Lower leg skin (tissue), 3 donors: Measurements from ENCODE around the gene SYNRG.

Source experiments
- POLR2A ChIP-seq, 2 donors: fragments of 450-650 bp; IDR thresholded peaks; one replicate each; pipeline ENCODE4 v1.6.1; 2016 to 2017; ENCODE audit warnings: antibody characterized with exemption in 2 of 2, mild to moderate bottlenecking in 1 of 2, moderate library complexity in 1 of 2
- TF ChIP-seq, protein P1 (sequence below), 3 donors: fragments of 450-650 bp; IDR thresholded peaks; one replicate each; pipeline ENCODE4 v1.5.1; 2016; ENCODE audit warnings: antibody characterized with exemption in 3 of 3, mild to moderate bottlenecking in 3 of 3, moderate library complexity in 2 of 3

DNA sequence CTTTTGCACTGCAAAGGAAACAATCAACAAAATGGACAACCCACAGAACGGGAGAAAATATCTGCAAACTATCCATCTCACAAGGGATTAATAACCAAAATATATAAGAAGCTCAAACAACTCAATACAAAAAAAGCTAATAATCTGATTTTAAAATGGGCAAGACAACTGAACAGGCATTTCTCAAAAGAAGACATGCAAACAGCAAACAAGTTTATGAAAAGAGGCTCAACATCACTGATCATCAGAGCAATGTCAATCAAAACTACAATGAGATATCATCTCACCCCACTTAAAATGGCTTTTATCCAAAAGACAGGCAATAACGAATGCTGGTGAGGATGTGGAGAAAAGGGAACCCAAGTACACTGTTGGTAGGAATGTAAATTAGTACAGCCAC, 34.8 kb downstream of the SYNRG start:
- TF ChIP-seq POLR2A (IDR thresholded peaks at IDR 0.05): no peak
- TF ChIP-seq, protein P1, sequence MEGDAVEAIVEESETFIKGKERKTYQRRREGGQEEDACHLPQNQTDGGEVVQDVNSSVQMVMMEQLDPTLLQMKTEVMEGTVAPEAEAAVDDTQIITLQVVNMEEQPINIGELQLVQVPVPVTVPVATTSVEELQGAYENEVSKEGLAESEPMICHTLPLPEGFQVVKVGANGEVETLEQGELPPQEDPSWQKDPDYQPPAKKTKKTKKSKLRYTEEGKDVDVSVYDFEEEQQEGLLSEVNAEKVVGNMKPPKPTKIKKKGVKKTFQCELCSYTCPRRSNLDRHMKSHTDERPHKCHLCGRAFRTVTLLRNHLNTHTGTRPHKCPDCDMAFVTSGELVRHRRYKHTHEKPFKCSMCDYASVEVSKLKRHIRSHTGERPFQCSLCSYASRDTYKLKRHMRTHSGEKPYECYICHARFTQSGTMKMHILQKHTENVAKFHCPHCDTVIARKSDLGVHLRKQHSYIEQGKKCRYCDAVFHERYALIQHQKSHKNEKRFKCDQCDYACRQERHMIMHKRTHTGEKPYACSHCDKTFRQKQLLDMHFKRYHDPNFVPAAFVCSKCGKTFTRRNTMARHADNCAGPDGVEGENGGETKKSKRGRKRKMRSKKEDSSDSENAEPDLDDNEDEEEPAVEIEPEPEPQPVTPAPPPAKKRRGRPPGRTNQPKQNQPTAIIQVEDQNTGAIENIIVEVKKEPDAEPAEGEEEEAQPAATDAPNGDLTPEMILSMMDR (IDR thresholded peaks at IDR 0.05): no peak
